CD4-positive, alpha-beta T cell treated with Interleukin-15 for 1 hour (primary cell): Measurements from ENCODE around the gene FBXO8.
"Not testable (repeated sequence)": the region's sequence is repeated elsewhere in the genome, so short reads cannot be mapped to it uniquely, and the experiment has no call there.

Source experiments
- DNase-seq: peaks from one replicate; pipeline ENCODE4 v3.0.0-alpha.2; 2020

FBXO8 gene

GRCh38 chr4:174282836-174283506 lies 496 bp downstream of the FBXO8 start:
- DNase-seq = peak; percentile 87

GRCh38 chr4:174281901-174282300 lies 1.6 kb downstream of the FBXO8 start:
- no peak for DNase-seq

GRCh38 chr4:174281182-174281737 lies 2.2 kb downstream of the FBXO8 start:
- no peak for DNase-seq

GRCh38 chr4:174279433-174280155 lies 3.9 kb downstream of the FBXO8 start:
- DNase-seq = no peak

- DNase-seq = no peak
These were observed 5.0 kb downstream of the FBXO8 start for GRCh38 chr4:174278467-174278866.

- DNase-seq = no peak
These were observed 6.0 kb downstream of the FBXO8 start for GRCh38 chr4:174277433-174277832.

- DNase-seq = no peak
These were observed 8.4 kb downstream of the FBXO8 start for GRCh38 chr4:174275101-174275500.

GRCh38 chr4:174274436-174274835 lies 9.0 kb downstream of the FBXO8 start:
- DNase-seq = no peak

- DNase-seq = no peak
These were observed 9.5 kb downstream of the FBXO8 start for GRCh38 chr4:174273930-174274329.

GRCh38 chr4:174266416-174266815 lies 17.1 kb downstream of the FBXO8 start:
- DNase-seq = no peak

GRCh38 chr4:174265916-174266315 lies 17.6 kb downstream of the FBXO8 start:
- DNase-seq = no peak

GRCh38 chr4:174263445-174263736 lies 20.1 kb downstream of the FBXO8 start:
- DNase-seq = no peak

- DNase-seq = no peak
These were observed 20.6 kb downstream of the FBXO8 start for GRCh38 chr4:174262624-174263444.

- DNase-seq = not testable (repeated sequence)
These were observed 22.0 kb downstream of the FBXO8 start for GRCh38 chr4:174261432-174261831.

GRCh38 chr4:174260099-174260498 lies 23.4 kb downstream of the FBXO8 start:
- no peak for DNase-seq

- no peak for DNase-seq
These were observed 23.9 kb downstream of the FBXO8 start for GRCh38 chr4:174259580-174259979.

- DNase-seq = no peak
These were observed 27.2 kb downstream of the FBXO8 start for GRCh38 chr4:174256277-174256713.

- DNase-seq = no peak
These were observed 27.7 kb downstream of the FBXO8 start for GRCh38 chr4:174255786-174256185.

GRCh38 chr4:174255374-174255773 lies 28.1 kb downstream of the FBXO8 start:
- DNase-seq = no peak

- DNase-seq = no peak
These were observed 28.9 kb downstream of the FBXO8 start for GRCh38 chr4:174254613-174255012.

- DNase-seq = no peak
These were observed 31.1 kb downstream of the FBXO8 start for GRCh38 chr4:174252412-174252811.

- no peak for DNase-seq
These were observed 35.1 kb downstream of the FBXO8 start for GRCh38 chr4:174248407-174248806.

- no peak for DNase-seq
These were observed 37.8 kb downstream of the FBXO8 start for GRCh38 chr4:174245714-174246113.

- DNase-seq = no peak
These were observed 39.0 kb downstream of the FBXO8 start for GRCh38 chr4:174244441-174244840.
